Large intestine (tissue), 3 donors: ENCODE results near the gene BMPR1A. TPM values are rescaled to one million over a fixed set of nuclear protein-coding genes. Genes with fewer than 3 reads are reported as not detected.

Experiments
- DNase-seq, 2 donors: peaks; one replicate each; pipeline versions ENCODE4 v3.0.0 to v3.0.0-alpha.2; 2013
- H3K27ac ChIP-seq: one replicate; pipeline ENCODE4 v1.5.1; 2013; ENCODE audit warnings: low read length
- H3K27me3 ChIP-seq: 2 replicates; pipeline ENCODE4 v1.6.1; 2013; ENCODE audit warnings: low read length; ENCODE audit not compliant: control insufficient read depth, insufficient read depth
- H3K36me3 ChIP-seq: 2 replicates; pipeline ENCODE4 v1.6.1; 2013; ENCODE audit warnings: low read length; ENCODE audit not compliant: control insufficient read depth, insufficient read depth
- H3K4me1 ChIP-seq: one replicate; pipeline ENCODE4 v1.6.1; 2013; ENCODE audit warnings: low read length; ENCODE audit not compliant: control insufficient read depth, insufficient read depth
- H3K4me3 ChIP-seq: one replicate; pipeline ENCODE4 v1.5.1; 2013; ENCODE audit warnings: low read length
- H3K9me3 ChIP-seq: one replicate; pipeline ENCODE4 v1.6.1; 2013; ENCODE audit warnings: mild to moderate bottlenecking, low read depth, low read length, moderate library complexity; ENCODE audit not compliant: control insufficient read depth
- WGBS: methylation state at CpG from one replicate; pipeline ENCODE4 v1.1.5; 2013; ENCODE audit warnings: low lambda C conversion rate; ENCODE audit not compliant: insufficient coverage; 5-methylcytosine and 5-hydroxymethylcytosine counted together
- polyA plus RNA-seq: library from polyadenylated mRNA; unstranded; fragments of 120-200 nt; gene quantifications from one replicate; pipeline ENCODE4 v1.2.1, GENCODE V29; 2013

The BMPR1A gene
- polyA plus RNA-seq, 1 donor = 41.5 TPM

GRCh38 chr10:86799188-86799845 is 42.9 kb downstream of the BMPR1A start:
- 63% methylated on average over 1 of the region's 8 CpGs for WGBS
- Histone ChIP-seq H3K4me1 (peaks cover 3% of the 10 kb centered on the region), H3K27me3 (no peaks in the 10 kb centered on the region), H3K27ac (no peak overlapping the region), H3K36me3 (peaks cover 5% of the 10 kb centered on the region), H3K9me3 (no peaks in the 10 kb centered on the region), H3K4me3 (no peak overlapping the region)
- no peak for DNase-seq

- Histone ChIP-seq H3K9me3 (no peaks in the 10 kb centered on the region), H3K27me3 (no peaks in the 10 kb centered on the region), H3K36me3 (peaks cover 5% of the 10 kb centered on the region), H3K4me3 (no peak overlapping the region), H3K27ac (no peak overlapping the region), H3K4me1 (peaks cover 3% of the 10 kb centered on the region)
- DNase-seq = no peak
- 100% methylated on average over 1 of the region's 5 CpGs for WGBS
These were observed 45.6 kb downstream of the BMPR1A start for GRCh38 chr10:86801995-86802394.

GRCh38 chr10:86802473-86803108 is 46.2 kb downstream of the BMPR1A start:
- peaks cover 5% of the 10 kb centered on the region for H3K36me3 ChIP-seq
- H3K27me3 ChIP-seq = no peaks in the 10 kb centered on the region
- no peaks in the 10 kb centered on the region for H3K9me3 ChIP-seq
- DNase-seq = no peak
- H3K27ac ChIP-seq = no peak overlapping the region
- WGBS = 73% methylated on average over 2 of the region's 6 CpGs
- no peak overlapping the region for H3K4me3 ChIP-seq
- peaks cover 3% of the 10 kb centered on the region for H3K4me1 ChIP-seq

GRCh38 chr10:86803156-86803555 is 46.7 kb downstream of the BMPR1A start:
- Histone ChIP-seq H3K4me3 (no peak overlapping the region), H3K27me3 (no peaks in the 10 kb centered on the region), H3K9me3 (no peaks in the 10 kb centered on the region), H3K4me1 (peaks cover 3% of the 10 kb centered on the region), H3K36me3 (peaks cover 5% of the 10 kb centered on the region), H3K27ac (no peak overlapping the region)
- 92% methylated on average over 2 of the region's 2 CpGs for WGBS
- no peak for DNase-seq

- Histone ChIP-seq H3K27ac (no peak overlapping the region), H3K4me1 (no peaks in the 10 kb centered on the region), H3K9me3 (no peaks in the 10 kb centered on the region), H3K27me3 (no peaks in the 10 kb centered on the region), H3K36me3 (peaks cover 8% of the 10 kb centered on the region), H3K4me3 (no peak overlapping the region)
- no CpG with 5 or more reads among the region's 3 CpGs for WGBS
- no peak for DNase-seq
These were observed 48.4 kb downstream of the BMPR1A start for GRCh38 chr10:86804805-86805204.

GRCh38 chr10:86813101-86813500 is 56.7 kb downstream of the BMPR1A start:
- Histone ChIP-seq H3K9me3 (no peaks in the 10 kb centered on the region), H3K27me3 (no peaks in the 10 kb centered on the region), H3K4me1 (no peaks in the 10 kb centered on the region), H3K36me3 (peaks cover 3% of the 10 kb centered on the region), H3K4me3 (no peak overlapping the region), H3K27ac (no peak overlapping the region)
- DNase-seq = no peak
- WGBS = 90% methylated on average over 2 of the region's 4 CpGs

GRCh38 chr10:86813982-86814381 is 57.6 kb downstream of the BMPR1A start:
- H3K9me3 ChIP-seq = no peaks in the 10 kb centered on the region
- H3K4me1 ChIP-seq = no peaks in the 10 kb centered on the region
- H3K27me3 ChIP-seq = no peaks in the 10 kb centered on the region
- H3K27ac ChIP-seq = no peak overlapping the region
- DNase-seq = no peak
- no CpG with 5 or more reads among the region's 1 CpG for WGBS
- H3K36me3 ChIP-seq = no peaks in the 10 kb centered on the region
- no peak overlapping the region for H3K4me3 ChIP-seq

- Histone ChIP-seq H3K4me1 (no peaks in the 10 kb centered on the region), H3K27ac (no peak overlapping the region), H3K4me3 (no peak overlapping the region), H3K36me3 (no peaks in the 10 kb centered on the region), H3K9me3 (no peaks in the 10 kb centered on the region), H3K27me3 (no peaks in the 10 kb centered on the region)
- 100% methylated on average over 1 of the region's 4 CpGs for WGBS
- DNase-seq = no peak
These were observed 58.7 kb downstream of the BMPR1A start for GRCh38 chr10:86815035-86815617.

GRCh38 chr10:86815640-86816039 is 59.2 kb downstream of the BMPR1A start:
- Histone ChIP-seq H3K27ac (no peak overlapping the region), H3K9me3 (no peaks in the 10 kb centered on the region), H3K36me3 (no peaks in the 10 kb centered on the region), H3K27me3 (no peaks in the 10 kb centered on the region), H3K4me3 (no peak overlapping the region), H3K4me1 (no peaks in the 10 kb centered on the region)
- DNase-seq = peak in 1 of 2 donors; percentile 8
- no CpG with 5 or more reads among the region's 5 CpGs for WGBS

GRCh38 chr10:86817246-86817645 is 60.8 kb downstream of the BMPR1A start:
- 80% methylated on average over 1 of the region's 2 CpGs for WGBS

More at GRCh38 chr10:86817246-86817645, 60.8 kb downstream of the BMPR1A start:
- H3K27ac ChIP-seq = no peak overlapping the region
- no peak overlapping the region for H3K4me3 ChIP-seq
- no peaks in the 10 kb centered on the region for H3K27me3 ChIP-seq
- H3K36me3 ChIP-seq = no peaks in the 10 kb centered on the region
- no peaks in the 10 kb centered on the region for H3K4me1 ChIP-seq
- no peak for DNase-seq
- H3K9me3 ChIP-seq = no peaks in the 10 kb centered on the region
